Keratinocyte (primary cell): Measurements from ENCODE around the gene FADS3.

ENCODE experiments used
- EZH2 ChIP-seq: IDR thresholded peaks from one replicate; pipeline ENCODE4 v1.6.1; 2012; ENCODE audit warnings: inconsistent platforms, mild to moderate bottlenecking, low read length, moderate library complexity
- TF ChIP-seq, protein P1 (sequence below), 3 experiments: IDR thresholded peaks in 1 of 3; conservative IDR thresholded peaks in 1 of 3; optimal IDR thresholded peaks in 1 of 3; 2 replicates in 2 of 3; 3 replicates in 1 of 3; pipeline versions ENCODE3 to v1.5.1; 2011; ENCODE audit warnings: low read length in 3 of 3, mild to moderate bottlenecking in 3 of 3, moderate library complexity in 2 of 3, control low read depth in 1 of 3, inconsistent platforms in 1 of 3; ENCODE audit not compliant: insufficient read depth in 2 of 3; ENCODE audit errors: extremely low read depth in 1 of 3

DNA sequence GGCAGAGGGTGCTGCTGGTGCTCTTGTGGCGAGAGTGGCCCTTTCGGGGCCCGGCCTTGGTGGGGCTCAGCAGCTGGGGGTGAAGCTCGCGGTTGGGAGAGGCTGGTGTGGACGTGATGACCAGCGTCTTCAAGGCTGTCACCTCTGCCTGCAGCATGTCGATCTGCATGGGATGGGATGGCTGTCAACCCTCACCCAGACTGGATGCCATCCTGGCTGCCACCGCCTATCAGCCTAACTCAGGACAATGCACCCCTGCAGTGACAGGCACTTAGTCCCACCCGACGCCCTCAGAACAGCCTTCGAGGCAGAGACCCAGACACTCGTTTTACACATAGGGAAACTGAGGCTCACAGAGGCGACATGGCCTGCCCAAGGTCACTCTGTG, 15.2 kb upstream of the FADS3 start:
- TF ChIP-seq, protein P1, sequence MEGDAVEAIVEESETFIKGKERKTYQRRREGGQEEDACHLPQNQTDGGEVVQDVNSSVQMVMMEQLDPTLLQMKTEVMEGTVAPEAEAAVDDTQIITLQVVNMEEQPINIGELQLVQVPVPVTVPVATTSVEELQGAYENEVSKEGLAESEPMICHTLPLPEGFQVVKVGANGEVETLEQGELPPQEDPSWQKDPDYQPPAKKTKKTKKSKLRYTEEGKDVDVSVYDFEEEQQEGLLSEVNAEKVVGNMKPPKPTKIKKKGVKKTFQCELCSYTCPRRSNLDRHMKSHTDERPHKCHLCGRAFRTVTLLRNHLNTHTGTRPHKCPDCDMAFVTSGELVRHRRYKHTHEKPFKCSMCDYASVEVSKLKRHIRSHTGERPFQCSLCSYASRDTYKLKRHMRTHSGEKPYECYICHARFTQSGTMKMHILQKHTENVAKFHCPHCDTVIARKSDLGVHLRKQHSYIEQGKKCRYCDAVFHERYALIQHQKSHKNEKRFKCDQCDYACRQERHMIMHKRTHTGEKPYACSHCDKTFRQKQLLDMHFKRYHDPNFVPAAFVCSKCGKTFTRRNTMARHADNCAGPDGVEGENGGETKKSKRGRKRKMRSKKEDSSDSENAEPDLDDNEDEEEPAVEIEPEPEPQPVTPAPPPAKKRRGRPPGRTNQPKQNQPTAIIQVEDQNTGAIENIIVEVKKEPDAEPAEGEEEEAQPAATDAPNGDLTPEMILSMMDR (optimal IDR thresholded peaks at IDR 0.05 in 1 of 3, IDR thresholded peaks at IDR 0.05 in 1 of 3, conservative IDR thresholded peaks at IDR 0.05 in 1 of 3; ENCODE audit: extremely low read depth in 1 of 3, insufficient read depth in 2 of 3, low read length in 3 of 3) = no peak
- no peak for TF ChIP-seq EZH2
